ENCODE data around the gene MPP3. TPM values are rescaled to one million over a fixed set of nuclear protein-coding genes. Genes with fewer than 3 reads are reported as not detected.

Gene MPP3
- total RNA-seq, 2 experiments from 2014 or later, result 0.37 to 0.41 TPM

GRCh38 chr17:43782913-43783680, 49.8 kb downstream of the MPP3 start:
- no peak for ATAC-seq
- ChIA-PET POLR2A (no interaction called here), CTCF (interaction anchor here (1.0 to 1.5 kb wide), 2 partner anchors 17 to 23 kb away, joined by 4 to 6 read pairs; no protein-coding TSS in a partner anchor)
- no peaks in the 10 kb centered on the region for H3K9me3 Mint-ChIP-seq (ENCODE audit: low read depth)
- intact Hi-C loops (cut with DNase I, micrococcal nuclease), result loop anchor here in 1 of 2 experiments (5.0 kb wide), 1 partner anchor 49 kb away; the partner anchor contains the start of gene MPP3
- H3K27ac Mint-ChIP-seq, result no peak overlapping the region
- H3K27me3 Mint-ChIP-seq, result peaks cover 31% of the 10 kb centered on the region
- no peak for DNase-seq
- H3K4me3 Mint-ChIP-seq, result no peak overlapping the region
- H3K4me1 Mint-ChIP-seq, result peaks cover 7% of the 10 kb centered on the region
- no peaks in the 10 kb centered on the region for H3K36me3 Mint-ChIP-seq (ENCODE audit: low read depth)

GRCh38 chr17:43780135-43780534, 52.8 kb downstream of the MPP3 start, which contains the start of gene CFAP97D1:
CFAP97D1 (plus strand) TSS chr17:43780435; CDS start chr17:43780463, 28 bp downstream.
- H3K27ac Mint-ChIP-seq, result no peak within 1 kb of the TSS
- ChIA-PET CTCF (interaction anchor here (0.7 to 1.4 kb wide), 3 partner anchors 13 to 149 kb away, joined by 4 to 5 read pairs (median 5); no protein-coding TSS in a partner anchor), POLR2A (no interaction called here)
- H3K4me1 Mint-ChIP-seq, result peaks cover 12% of the 10 kb centered on the region
- DNase-seq (no peak), ATAC-seq (no peak)
- intact Hi-C loops (cut with DNase I, micrococcal nuclease), result loop anchor here in 1 of 2 experiments (5.0 kb wide), 1 partner anchor 52 kb away; the partner anchor contains the start of gene MPP3
- no peaks in the 10 kb centered on the region for H3K9me3 Mint-ChIP-seq (ENCODE audit: low read depth)
- H3K36me3 Mint-ChIP-seq (ENCODE audit: low read depth), result no peaks in the 10 kb centered on the region
- peak within 1 kb of the TSS; percentile 77 for H3K4me3 Mint-ChIP-seq
- H3K27me3 Mint-ChIP-seq, result peaks cover 31% of the 10 kb centered on the region

GRCh38 chr17:43779145-43780125, 53.5 kb downstream of the MPP3 start:
- ChIA-PET CTCF (interaction anchor here (0.6 to 1.4 kb wide), 3 partner anchors 12 to 67 kb away, joined by 3 to 7 read pairs (median 5); no protein-coding TSS in a partner anchor), POLR2A (interaction anchor here (0.6 kb wide), 1 partner anchor 26 kb away, joined by 4 read pairs; no protein-coding TSS in a partner anchor)
- peak overlapping the region; percentile 77 for H3K4me3 Mint-ChIP-seq
- ATAC-seq, result peak; percentile 40
- peaks cover 26% of the 10 kb centered on the region for H3K27me3 Mint-ChIP-seq
- intact Hi-C loops (cut with DNase I, micrococcal nuclease), result loop anchor here (1.0 to 5.0 kb wide), 11 partner anchors 53 to 1273 kb away; partner anchors contain the start of genes MPP3 (in 2 of the 2), DCAKD (in 1 of the 2), ETV4 (in 1 of the 2) and G6PC3 (in 1 of the 2)
- H3K27ac Mint-ChIP-seq, result no peak overlapping the region
- peaks cover 6% of the 10 kb centered on the region for H3K36me3 Mint-ChIP-seq (ENCODE audit: low read depth)
- no peaks in the 10 kb centered on the region for H3K9me3 Mint-ChIP-seq (ENCODE audit: low read depth)
- H3K4me1 Mint-ChIP-seq, result peaks cover 9% of the 10 kb centered on the region
- no peak for DNase-seq

- DNase-seq (peak; percentile 85), ATAC-seq (peak; percentile 98)
- H3K36me3 Mint-ChIP-seq (ENCODE audit: low read depth), result peaks cover 11% of the 10 kb centered on the region
- intact Hi-C loops (cut with DNase I, micrococcal nuclease), result loop anchor here in 1 of 2 experiments (1.0 to 5.0 kb wide), 11 partner anchors 54 to 1274 kb away; partner anchors contain the start of genes DCAKD, ETV4, G6PC3 and GPATCH8
- H3K4me1 Mint-ChIP-seq, result peaks cover 7% of the 10 kb centered on the region
- peak within 1 kb of the TSS; percentile 78 for H3K4me3 Mint-ChIP-seq
- H3K9me3 Mint-ChIP-seq (ENCODE audit: low read depth), result no peaks in the 10 kb centered on the region
- H3K27ac Mint-ChIP-seq, result peak within 1 kb of the TSS; percentile 70
- CTCF ChIA-PET, result interaction anchor here (0.6 to 0.8 kb wide), 2 partner anchors 11 to 67 kb away, joined by 3 to 7 read pairs; no protein-coding TSS in a partner anchor
- peaks cover 19% of the 10 kb centered on the region for H3K27me3 Mint-ChIP-seq
- POLR2A ChIA-PET, result interaction anchor here (0.6 kb wide), 1 partner anchor 27 kb away, joined by 4 read pairs; no protein-coding TSS in a partner anchor
Measured at GRCh38 chr17:43778337-43779144, 54.4 kb downstream of the MPP3 start, which contains the start of gene DUSP3. DUSP3 (minus strand) TSS chr17:43778977; CDS start chr17:43778924, 53 bp downstream.

- ATAC-seq (no peak), DNase-seq (no peak)
- Mint-ChIP-seq H3K27ac (no peak overlapping the region), H3K4me1 (peaks cover 7% of the 10 kb centered on the region), H3K27me3 (no peaks in the 10 kb centered on the region), H3K9me3 (ENCODE audit: low read depth) (no peaks in the 10 kb centered on the region), H3K4me3 (no peak overlapping the region), H3K36me3 (ENCODE audit: low read depth) (peaks cover 30% of the 10 kb centered on the region)
- ChIA-PET CTCF (interaction anchor here (2.0 to 2.7 kb wide), 2 partner anchors 8 to 80 kb away, joined by 8 to 28 read pairs; no protein-coding TSS in a partner anchor), POLR2A (no interaction called here)
- intact Hi-C loops (cut with DNase I, micrococcal nuclease), result loop anchor here in 1 of 2 experiments (5.0 kb wide), 3 partner anchors 298 to 1278 kb away; partner anchors contain the start of genes DCAKD and G6PC3
Measured at GRCh38 chr17:43774304-43775250, 58.4 kb downstream of the MPP3 start.

GRCh38 chr17:43772877-43773648, 59.9 kb downstream of the MPP3 start:
- no peak overlapping the region for H3K27ac Mint-ChIP-seq
- no peaks in the 10 kb centered on the region for H3K9me3 Mint-ChIP-seq (ENCODE audit: low read depth)
- H3K36me3 Mint-ChIP-seq (ENCODE audit: low read depth), result peaks cover 37% of the 10 kb centered on the region
- POLR2A ChIA-PET, result no interaction called here
- DNase-seq, result no peak
- intact Hi-C loops (cut with DNase I, micrococcal nuclease), result no loop called here
- H3K4me3 Mint-ChIP-seq, result no peak overlapping the region
- CTCF ChIA-PET, result interaction anchor here (0.8 to 2.0 kb wide), 5 partner anchors 12 to 79 kb away, joined by 3 to 8 read pairs (median 4); no protein-coding TSS in a partner anchor
- ATAC-seq, result no peak
- H3K4me1 Mint-ChIP-seq, result peaks cover 4% of the 10 kb centered on the region
- H3K27me3 Mint-ChIP-seq, result no peaks in the 10 kb centered on the region

GRCh38 chr17:43771463-43771862, 61.5 kb downstream of the MPP3 start:
- Mint-ChIP-seq H3K9me3 (ENCODE audit: low read depth) (no peaks in the 10 kb centered on the region), H3K27me3 (no peaks in the 10 kb centered on the region), H3K4me3 (no peak overlapping the region), H3K36me3 (ENCODE audit: low read depth) (peaks cover 37% of the 10 kb centered on the region), H3K27ac (no peak overlapping the region), H3K4me1 (no peaks in the 10 kb centered on the region)
- ChIA-PET POLR2A (no interaction called here), CTCF (interaction anchor here (0.7 kb wide), 1 partner anchor 80 kb away, joined by 3 read pairs; no protein-coding TSS in a partner anchor)
- DNase-seq, result no peak
- no peak for ATAC-seq
- intact Hi-C loops (cut with DNase I, micrococcal nuclease), result no loop called here

- no peaks in the 10 kb centered on the region for H3K9me3 Mint-ChIP-seq (ENCODE audit: low read depth)
- CTCF ChIA-PET, result interaction anchor here (19.2 kb wide), 1 partner anchor 74 kb away, joined by 473 read pairs; no protein-coding TSS in a partner anchor
Measured at GRCh38 chr17:43770957-43771356, 62.0 kb downstream of the MPP3 start.

GRCh38 chr17:43769859-43770258, 63.1 kb downstream of the MPP3 start:
- Mint-ChIP-seq H3K36me3 (ENCODE audit: low read depth) (peaks cover 39% of the 10 kb centered on the region), H3K9me3 (ENCODE audit: low read depth) (no peaks in the 10 kb centered on the region), H3K27ac (no peak overlapping the region), H3K4me1 (no peaks in the 10 kb centered on the region), H3K27me3 (no peaks in the 10 kb centered on the region), H3K4me3 (no peak overlapping the region)
- intact Hi-C loops (cut with DNase I, micrococcal nuclease), result no loop called here
- ChIA-PET CTCF (interaction anchor here (0.7 to 19.2 kb wide), 4 partner anchors 18 to 207 kb away, joined by 3 to 473 read pairs (median 4); no protein-coding TSS in a partner anchor), POLR2A (no interaction called here)
- ATAC-seq (no peak), DNase-seq (no peak)

More at GRCh38 chr17:43770957-43771356, 62.0 kb downstream of the MPP3 start:
- no peak overlapping the region for H3K27ac Mint-ChIP-seq
- H3K4me1 Mint-ChIP-seq, result no peaks in the 10 kb centered on the region
- ATAC-seq, result no peak
- H3K27me3 Mint-ChIP-seq, result no peaks in the 10 kb centered on the region
- no peak for DNase-seq
- intact Hi-C loops (cut with DNase I, micrococcal nuclease), result no loop called here
- H3K4me3 Mint-ChIP-seq, result no peak overlapping the region
- POLR2A ChIA-PET, result no interaction called here
- peaks cover 41% of the 10 kb centered on the region for H3K36me3 Mint-ChIP-seq (ENCODE audit: low read depth)
